ENCODE data around the gene ZNF423.

The ZNF423 gene

GRCh38 chr16:49608098-49608497 lies 247.8 kb downstream of the ZNF423 start:
- no peak for DNase-seq

GRCh38 chr16:49605536-49606254 lies 250.2 kb downstream of the ZNF423 start:
- no peak for DNase-seq

GRCh38 chr16:49604602-49605001 lies 251.3 kb downstream of the ZNF423 start:
- DNase-seq, result no peak

- no peak for DNase-seq
Observed at GRCh38 chr16:49603956-49604355, 252.0 kb downstream of the ZNF423 start.

- no peak for DNase-seq
Observed at GRCh38 chr16:49602976-49603310, 253.0 kb downstream of the ZNF423 start.

GRCh38 chr16:49602201-49602975 lies 253.5 kb downstream of the ZNF423 start:
- DNase-seq, result peak in 1 of 56 donors; percentile 18

- no peak for DNase-seq
Observed at GRCh38 chr16:49601576-49601975, 254.3 kb downstream of the ZNF423 start.

- no peak for DNase-seq
Observed at GRCh38 chr16:49600976-49601375, 254.9 kb downstream of the ZNF423 start.

GRCh38 chr16:49600536-49600935 lies 255.4 kb downstream of the ZNF423 start:
- no peak for DNase-seq

GRCh38 chr16:49599704-49600103 lies 256.2 kb downstream of the ZNF423 start:
- DNase-seq, result no peak

GRCh38 chr16:49599281-49599680 lies 256.6 kb downstream of the ZNF423 start:
- DNase-seq, result no peak

- DNase-seq, result no peak
Observed at GRCh38 chr16:49598383-49599170, 257.3 kb downstream of the ZNF423 start.

GRCh38 chr16:49597796-49598195 lies 258.1 kb downstream of the ZNF423 start:
- DNase-seq, result no peak

GRCh38 chr16:49596648-49597291 lies 259.1 kb downstream of the ZNF423 start:
- DNase-seq, result no peak

- DNase-seq, result no peak
Observed at GRCh38 chr16:49596068-49596467, 259.8 kb downstream of the ZNF423 start.

- DNase-seq, result no peak
Observed at GRCh38 chr16:49594685-49595498, 261.0 kb downstream of the ZNF423 start.

GRCh38 chr16:49594153-49594552 lies 261.8 kb downstream of the ZNF423 start:
- DNase-seq, result no peak

- DNase-seq, result no peak
Observed at GRCh38 chr16:49593424-49594040, 262.4 kb downstream of the ZNF423 start.

- peak in 2 of 56 donors; percentile 6 to 40 for DNase-seq
Observed at GRCh38 chr16:49592546-49593423, 263.1 kb downstream of the ZNF423 start.

Data from nucleus accumbens (tissue), 56 donors.